Mesenchymal stem cell (in vitro differentiated cells and primary cell): ENCODE results near the gene SDR42E1.
"Not testable (repeated sequence)": the region's sequence is repeated elsewhere in the genome, so short reads cannot be mapped to it uniquely, and the experiment has no call there.

Experiments used
- DNase-seq: peaks from one replicate; pipeline ENCODE4 v3.0.0-alpha.2; 2013
- H2AFZ ChIP-seq: one replicate; pipeline ENCODE4 v1.6.1; 2013; ENCODE audit warnings: low read depth, mild to moderate bottlenecking, control low read depth, inconsistent platforms, low read length, moderate library complexity
- H2AK5ac ChIP-seq: 2 replicates; pipeline ENCODE4 v1.6.1; 2013; ENCODE audit warnings: low read length, moderate library complexity, mild to moderate bottlenecking, inconsistent platforms; ENCODE audit not compliant: severe bottlenecking
- H2BK120ac ChIP-seq: one replicate; pipeline ENCODE4 v1.6.1; 2013; ENCODE audit warnings: low read depth, mild to moderate bottlenecking, inconsistent platforms, low read length, moderate library complexity
- H2BK12ac ChIP-seq, 2 experiments: one replicate each; pipeline ENCODE4 v1.6.1; 2013; ENCODE audit warnings: inconsistent platforms in 2 of 2, low read length in 2 of 2, mild to moderate bottlenecking in 2 of 2, moderate library complexity in 2 of 2, control low read depth in 1 of 2
- H2BK15ac ChIP-seq: one replicate; pipeline ENCODE4 v1.6.1; 2013; ENCODE audit warnings: mild to moderate bottlenecking, low read depth, inconsistent platforms; ENCODE audit not compliant: poor library complexity, severe bottlenecking
- H2BK5ac ChIP-seq: 2 replicates; pipeline ENCODE4 v1.6.1; 2013; ENCODE audit warnings: low read depth, mild to moderate bottlenecking, low read length, control low read depth, inconsistent platforms; ENCODE audit not compliant: poor library complexity, severe bottlenecking
- H3K14ac ChIP-seq, 2 experiments: one replicate each; pipeline ENCODE4 v1.6.1; 2013; ENCODE audit warnings: inconsistent platforms in 2 of 2, low read length in 2 of 2, control low read depth in 1 of 2, mild to moderate bottlenecking in 1 of 2, moderate library complexity in 1 of 2
- H3K18ac ChIP-seq, 2 experiments: one replicate each; pipeline ENCODE4 v1.6.1; 2013; ENCODE audit warnings: inconsistent platforms in 2 of 2, low read length in 2 of 2, control low read depth in 1 of 2, low read depth in 1 of 2, mild to moderate bottlenecking in 1 of 2
- H3K23ac ChIP-seq, 2 experiments: one replicate each; pipeline ENCODE4 v1.6.1; 2013; ENCODE audit warnings: inconsistent platforms in 2 of 2, low read length in 2 of 2, mild to moderate bottlenecking in 2 of 2, moderate library complexity in 2 of 2, control low read depth in 1 of 2
- H3K27ac ChIP-seq: 2 replicates; pipeline ENCODE4 v1.5.1; 2013; ENCODE audit warnings: mild to moderate bottlenecking, moderate library complexity, low read length, control low read depth, inconsistent platforms; ENCODE audit not compliant: poor library complexity, severe bottlenecking
- H3K27me3 ChIP-seq, 2 experiments: 2 replicates each; pipeline versions ENCODE4 v1.6.1 to v1.7.0; 2013; ENCODE audit warnings: low read length in 2 of 2, mild to moderate bottlenecking in 2 of 2, moderate library complexity in 2 of 2, control low read depth in 1 of 2, inconsistent platforms in 1 of 2; ENCODE audit not compliant: control insufficient read depth in 1 of 2, insufficient read depth in 1 of 2
- H3K36me3 ChIP-seq, 2 experiments: 2 replicates each; pipeline versions ENCODE4 v1.6.1 to v1.7.0; 2013; ENCODE audit warnings: low read length in 2 of 2, control low read depth in 1 of 2, inconsistent platforms in 1 of 2, low read depth in 1 of 2, mild to moderate bottlenecking in 1 of 2; ENCODE audit not compliant: insufficient read depth in 2 of 2, control insufficient read depth in 1 of 2
- H3K4ac ChIP-seq, 2 experiments: one replicate each; pipeline ENCODE4 v1.6.1; 2013; ENCODE audit warnings: inconsistent platforms in 2 of 2, low read length in 2 of 2, mild to moderate bottlenecking in 2 of 2, moderate library complexity in 2 of 2, control low read depth in 1 of 2, low read depth in 1 of 2
- H3K4me1 ChIP-seq: 2 replicates; pipeline ENCODE4 v1.6.1; 2013; ENCODE audit warnings: low read depth, low read length, control low read depth; ENCODE audit not compliant: control insufficient read depth, insufficient read depth
- H3K4me2 ChIP-seq: 2 replicates; pipeline ENCODE4 v1.6.1; 2013; ENCODE audit warnings: low read length, mild to moderate bottlenecking, inconsistent platforms; ENCODE audit not compliant: poor library complexity, severe bottlenecking
- H3K4me3 ChIP-seq, 2 experiments: 2 replicates each; pipeline versions ENCODE4 v1.5.1 to v1.7.0; 2013; ENCODE audit warnings: low read length in 2 of 2, mild to moderate bottlenecking in 2 of 2, control low read depth in 1 of 2, low read depth in 1 of 2; ENCODE audit not compliant: insufficient read depth in 1 of 2
- H3K79me1 ChIP-seq: replicated peaks from 2 replicates; pipeline ENCODE4 v1.6.1; 2013; ENCODE audit warnings: mild to moderate bottlenecking, control low read depth, low read length, inconsistent platforms; ENCODE audit not compliant: poor library complexity, severe bottlenecking
- H3K9ac ChIP-seq: 2 replicates; pipeline ENCODE4 v1.7.0; 2013; ENCODE audit warnings: mild to moderate bottlenecking, low read length, moderate library complexity
- H3K9me3 ChIP-seq: 2 replicates; pipeline ENCODE4 v1.7.0; 2013; ENCODE audit warnings: mild to moderate bottlenecking, low read length; ENCODE audit not compliant: control insufficient read depth
- H4K8ac ChIP-seq: one replicate; pipeline ENCODE4 v1.6.1; 2013; ENCODE audit warnings: inconsistent platforms, mild to moderate bottlenecking, low read length, moderate library complexity
- H4K91ac ChIP-seq: one replicate; pipeline ENCODE4 v1.6.1; 2013; ENCODE audit warnings: mild to moderate bottlenecking, low read length, inconsistent platforms
- WGBS: methylation state at CpG from one replicate; pipeline ENCODE4 v1.1.7; 2013; ENCODE audit warnings: mixed read lengths; 5-methylcytosine and 5-hydroxymethylcytosine counted together

Gene SDR42E1

GRCh38 chr16:81977335-81977942 lies 33.8 kb downstream of the SDR42E1 start:
- H2BK120ac ChIP-seq, H2AFZ ChIP-seq, H4K91ac ChIP-seq, H3K27me3 ChIP-seq, H3K27ac ChIP-seq, H4K8ac ChIP-seq, H3K18ac ChIP-seq, H3K4me1 ChIP-seq, H3K14ac ChIP-seq, H3K4ac ChIP-seq, H2BK15ac ChIP-seq, H2BK12ac ChIP-seq, H3K23ac ChIP-seq, H3K79me1 ChIP-seq, H2AK5ac ChIP-seq, H3K4me3 ChIP-seq, H3K4me2 ChIP-seq, DNase-seq, H3K9ac ChIP-seq, H3K36me3 ChIP-seq, H2BK5ac ChIP-seq: not testable (repeated sequence)
- WGBS = 87% methylated on average over 23 of the region's 26 CpGs
- peaks cover 13% of the 10 kb centered on the region for H3K9me3 ChIP-seq

DNA sequence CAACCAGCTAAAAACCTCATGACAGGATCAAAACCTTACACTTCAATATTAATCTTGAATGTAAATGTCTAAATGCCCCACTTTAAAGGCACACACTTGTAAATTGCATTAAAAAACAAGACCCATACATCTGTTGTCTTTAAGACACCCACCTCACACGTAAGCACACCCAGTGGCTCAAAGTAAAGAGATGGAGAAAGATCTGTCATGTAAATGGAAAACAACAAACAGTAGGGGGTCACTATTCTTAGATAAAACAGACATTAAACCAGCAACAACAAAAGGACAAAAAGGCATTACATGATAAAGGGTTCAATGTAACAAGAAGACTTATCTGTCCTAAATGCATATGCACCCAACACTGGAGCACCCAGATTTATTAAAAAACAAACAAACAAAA lies 35.6 kb downstream of the SDR42E1 start:
- H3K4me2 ChIP-seq = no peak overlapping the region
- no peak overlapping the region for H3K27ac ChIP-seq
- no peak overlapping the region for H4K8ac ChIP-seq
- no peak overlapping the region for H2BK120ac ChIP-seq
- no peaks in the 10 kb centered on the region for H3K36me3 ChIP-seq
- WGBS = no CpG with 5 or more reads among the region's 1 CpG
- no peak overlapping the region for H3K4ac ChIP-seq
- no peaks in the 10 kb centered on the region for H3K79me1 ChIP-seq
- no peak overlapping the region for H3K23ac ChIP-seq
- no peaks in the 10 kb centered on the region for H3K4me1 ChIP-seq
- peaks cover 28% of the 10 kb centered on the region for H3K9me3 ChIP-seq
- H2AFZ ChIP-seq = no peak overlapping the region
- H2BK5ac ChIP-seq = no peak overlapping the region
- H3K27me3 ChIP-seq = no peaks in the 10 kb centered on the region
- no peak overlapping the region for H3K14ac ChIP-seq
- H2BK12ac ChIP-seq = no peak overlapping the region
- no peak overlapping the region for H3K18ac ChIP-seq
- no peak for DNase-seq
- H3K4me3 ChIP-seq = no peak overlapping the region
- H3K9ac ChIP-seq = no peak overlapping the region
- no peak overlapping the region for H2BK15ac ChIP-seq
- H2AK5ac ChIP-seq = no peak overlapping the region
- H4K91ac ChIP-seq = no peak overlapping the region

GRCh38 chr16:81973737-81974136 lies 37.5 kb downstream of the SDR42E1 start:
- H2AFZ ChIP-seq = no peak overlapping the region
- no peak overlapping the region for H3K4ac ChIP-seq
- H2BK15ac ChIP-seq = no peak overlapping the region
- H3K18ac ChIP-seq = no peak overlapping the region
- no peak for DNase-seq
- no peak overlapping the region for H3K27ac ChIP-seq
- H2BK120ac ChIP-seq = no peak overlapping the region
- no peak overlapping the region for H2BK5ac ChIP-seq
- 73% methylated on average over 2 of the region's 2 CpGs for WGBS
- no peak overlapping the region for H3K4me3 ChIP-seq
- no peaks in the 10 kb centered on the region for H3K79me1 ChIP-seq
- no peaks in the 10 kb centered on the region for H3K27me3 ChIP-seq
- H3K9ac ChIP-seq = no peak overlapping the region
- no peaks in the 10 kb centered on the region for H3K4me1 ChIP-seq
- H2BK12ac ChIP-seq = no peak overlapping the region
- no peak overlapping the region for H3K14ac ChIP-seq
- H3K36me3 ChIP-seq = no peaks in the 10 kb centered on the region
- H4K91ac ChIP-seq = no peak overlapping the region
- peaks cover 28% of the 10 kb centered on the region for H3K9me3 ChIP-seq
- H4K8ac ChIP-seq = no peak overlapping the region
- H3K23ac ChIP-seq = no peak overlapping the region
- no peak overlapping the region for H2AK5ac ChIP-seq
- no peak overlapping the region for H3K4me2 ChIP-seq

DNA sequence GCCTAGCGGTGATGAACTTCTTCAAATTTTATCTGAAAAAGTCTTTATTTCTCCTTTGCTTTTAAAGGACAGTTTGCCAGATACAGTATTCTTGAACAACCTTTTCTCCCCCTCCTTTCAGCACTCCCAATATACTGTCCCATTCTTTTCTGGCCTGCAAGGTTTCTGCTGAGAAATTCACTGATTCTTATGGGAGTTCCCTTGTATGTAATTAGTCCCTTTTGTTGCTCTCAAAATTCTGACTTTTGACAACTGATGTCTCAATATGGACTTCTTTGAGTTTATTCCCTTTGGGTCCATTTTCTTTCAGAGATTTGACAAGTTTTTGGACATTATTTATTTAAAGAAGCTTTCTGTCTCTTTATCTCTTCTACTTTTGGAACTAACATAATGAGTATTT lies 39.4 kb downstream of the SDR42E1 start:
- no peak overlapping the region for H3K9ac ChIP-seq
- peaks cover 28% of the 10 kb centered on the region for H3K9me3 ChIP-seq
- WGBS = 100% methylated on average over 1 of the region's 1 CpG

More for the DNA sequence above, 39.4 kb downstream of the SDR42E1 start:
- Histone ChIP-seq H3K23ac (no peak overlapping the region), H4K8ac (no peak overlapping the region), H2BK15ac (no peak overlapping the region), H3K4ac (no peak overlapping the region), H2BK5ac (no peak overlapping the region), H3K36me3 (no peaks in the 10 kb centered on the region), H3K27me3 (no peaks in the 10 kb centered on the region), H3K27ac (no peak overlapping the region), H2BK120ac (no peak overlapping the region), H3K79me1 (no peaks in the 10 kb centered on the region), H4K91ac (no peak overlapping the region), H2AFZ (no peak overlapping the region), H2AK5ac (no peak overlapping the region), H3K4me3 (no peak overlapping the region), H2BK12ac (no peak overlapping the region), H3K18ac (no peak overlapping the region), H3K4me1 (no peaks in the 10 kb centered on the region), H3K4me2 (no peak overlapping the region), H3K14ac (no peak overlapping the region)
- no peak for DNase-seq
